ENCODE data around the gene RBMS3. TPM values are rescaled to one million over a fixed set of nuclear protein-coding genes. Genes with fewer than 3 reads are reported as not detected.

RBMS3 gene
- total RNA-seq, 2 donors from 2014 or later: 27.3 to 51.4 TPM

GRCh38 chr3:29426302-29427226, 145.7 kb downstream of the RBMS3 start:
- TF ChIP-seq CTCF (IDR thresholded peaks at IDR 0.05): no peak
- Histone ChIP-seq H3K9me3 (no peaks in the 10 kb centered on the region), H3K4me1 (peaks cover 0 to 31% of the 10 kb centered on the region in 2 donors), H3K36me3 (no peaks in the 10 kb centered on the region), H3K4me3 (no peak overlapping the region), H3K27ac (no peak overlapping the region), H3K27me3 (no peaks in the 10 kb centered on the region)
- no peak for DNase-seq (ENCODE audit: low spot score)

DNA sequence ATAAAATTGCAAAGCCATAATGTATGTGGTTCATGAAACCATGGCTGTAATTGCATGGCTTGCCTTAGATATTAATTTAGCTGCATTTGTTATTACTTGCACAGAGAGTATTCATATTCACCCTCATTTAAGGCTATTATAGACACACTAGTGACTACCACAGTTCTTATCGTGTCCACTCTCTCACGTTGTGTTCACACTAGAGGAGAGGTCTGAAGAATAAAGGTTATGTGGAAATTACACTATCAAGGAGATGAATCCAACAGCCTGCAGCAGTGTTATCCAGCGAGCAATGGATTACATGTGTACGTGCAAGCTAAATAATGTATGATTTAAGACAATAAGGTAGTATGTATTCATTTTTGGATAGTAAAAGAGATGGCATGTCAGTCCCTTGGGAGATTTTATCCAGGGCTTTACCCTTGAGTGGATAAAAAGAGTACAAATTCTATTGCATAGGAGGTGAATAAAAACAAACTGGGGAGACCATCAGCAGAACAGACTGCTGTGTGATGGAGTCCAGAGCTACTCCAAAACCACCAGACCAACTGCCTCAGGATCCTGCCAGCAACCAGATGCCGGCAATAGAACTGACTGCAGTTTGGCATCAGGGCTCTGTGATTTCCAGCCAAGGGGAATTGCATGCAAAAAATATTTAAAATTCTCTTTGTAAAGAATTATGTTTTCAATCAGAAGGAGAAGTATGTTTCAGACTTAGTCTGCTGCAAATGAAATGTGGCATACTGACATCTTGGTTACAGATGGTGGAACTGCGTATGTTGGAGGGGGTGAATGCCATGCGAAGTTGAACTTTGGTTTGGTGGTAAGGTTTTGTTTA, 146.6 kb downstream of the RBMS3 start:
- no peak for TF ChIP-seq CTCF (IDR thresholded peaks at IDR 0.05)
- H3K4me1 ChIP-seq: peaks cover 0 to 38% of the 10 kb centered on the region in 2 donors
- H3K36me3 ChIP-seq: no peaks in the 10 kb centered on the region
- no peak overlapping the region for H3K27ac ChIP-seq
- H3K4me3 ChIP-seq: no peak overlapping the region
- H3K9me3 ChIP-seq: no peaks in the 10 kb centered on the region
- H3K27me3 ChIP-seq: no peaks in the 10 kb centered on the region
- no peak for DNase-seq (ENCODE audit: low spot score)

- no peak overlapping the region for H3K27ac ChIP-seq
- H3K27me3 ChIP-seq: no peaks in the 10 kb centered on the region
- peaks cover 0 to 39% of the 10 kb centered on the region in 2 donors for H3K4me1 ChIP-seq
- H3K4me3 ChIP-seq: no peak overlapping the region
- no peaks in the 10 kb centered on the region for H3K36me3 ChIP-seq
- DNase-seq (ENCODE audit: low spot score): no peak
- no peaks in the 10 kb centered on the region for H3K9me3 ChIP-seq
- TF ChIP-seq CTCF (IDR thresholded peaks at IDR 0.05): no peak
These were observed 148.3 kb downstream of the RBMS3 start for GRCh38 chr3:29429055-29429679.

GRCh38 chr3:29430558-29430971, 149.7 kb downstream of the RBMS3 start:
- Histone ChIP-seq H3K4me1 (peaks cover 0 to 39% of the 10 kb centered on the region in 2 donors), H3K27me3 (no peaks in the 10 kb centered on the region), H3K36me3 (peaks cover 5% of the 10 kb centered on the region), H3K27ac (no peak overlapping the region), H3K4me3 (no peak overlapping the region), H3K9me3 (no peaks in the 10 kb centered on the region)
- no peak for DNase-seq (ENCODE audit: low spot score)
- no peak for TF ChIP-seq CTCF (IDR thresholded peaks at IDR 0.05)

DNA sequence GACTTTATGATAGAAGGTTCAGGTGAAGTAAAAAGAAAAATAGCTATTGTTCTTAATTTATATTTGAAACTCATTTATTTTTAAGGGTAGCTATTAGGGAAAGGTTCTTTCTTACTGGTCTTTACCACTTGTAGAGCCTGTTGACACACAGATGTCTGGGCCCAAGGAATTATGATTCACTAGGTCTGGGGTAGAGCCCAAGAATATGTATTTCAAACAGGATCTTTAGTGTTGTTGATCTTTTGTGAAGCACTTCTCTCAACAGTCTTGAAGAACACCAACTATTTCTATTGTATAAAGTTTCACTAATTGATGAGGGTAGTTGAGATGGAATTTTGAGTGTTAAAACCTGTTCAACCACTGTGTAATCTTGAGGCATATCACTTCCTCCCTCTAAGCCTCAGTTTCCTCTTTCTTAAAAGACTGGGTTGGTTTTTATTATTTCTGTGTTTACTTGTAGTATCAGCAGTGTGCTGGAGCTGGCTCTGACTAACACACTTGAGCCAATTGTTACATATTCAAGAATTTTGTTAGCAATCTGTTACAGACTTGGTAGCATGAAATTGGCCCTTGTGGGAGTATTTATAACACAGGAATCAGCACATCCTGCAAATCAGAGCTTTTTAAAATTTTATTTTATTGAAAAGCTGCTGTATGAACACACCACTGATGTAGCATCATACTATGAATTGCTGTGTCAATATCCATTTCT, 155.9 kb downstream of the RBMS3 start:
- Histone ChIP-seq H3K4me1 (peaks cover 0 to 11% of the 10 kb centered on the region in 2 donors), H3K36me3 (peaks cover 5% of the 10 kb centered on the region), H3K27ac (no peak overlapping the region), H3K4me3 (no peak overlapping the region), H3K9me3 (no peaks in the 10 kb centered on the region), H3K27me3 (no peaks in the 10 kb centered on the region)
- TF ChIP-seq CTCF (IDR thresholded peaks at IDR 0.05): no peak
- no peak for DNase-seq (ENCODE audit: low spot score)
